IMR-90 (cell line): ENCODE data around the gene PARD3. TPM values are rescaled to one million over a fixed set of nuclear protein-coding genes. Genes with fewer than 3 reads are reported as not detected.

Experiments used
- ATAC-seq: fragments of 200-7000 bp; cut with Tn5 transposase; 2 replicates; pipeline ENCODE4 v1.9.1; 2020; ENCODE audit warnings: low read depth, mild to moderate bottlenecking, moderate library complexity
- BruUV-seq: library from RNA; stranded (reverse); fragments of 400-500 nt; replicated peaks from 2 replicates; lab custom pipeline; 2021; lab: Mats Ljungman, UMichigan
- CTCF ChIA-PET: fragments of 300-600 bp; formaldehyde crosslinking; extraction: SDS; loops from one replicate; lab custom pipeline; 2021; ENCODE audit warnings: antibody characterized with exemption; lab: Yijun Ruan, JAX
- POLR2A ChIA-PET: fragments of 300-600 bp; sonication (Branson Sonifier 250); formaldehyde crosslinking; loops from one replicate; lab custom pipeline; 2022; ENCODE audit warnings: antibody characterized with exemption; ENCODE audit not compliant: unreplicated experiment; lab: Charles Lee
- DNase-seq: peaks from one replicate; pipeline ENCODE4 v3.0.0; 2013
- H2AFZ ChIP-seq: replicated peaks from 2 replicates; pipeline ENCODE3; 2013; ENCODE audit warnings: low read length, mild to moderate bottlenecking; ENCODE audit not compliant: poor library complexity
- H2AK5ac ChIP-seq: 2 replicates; pipeline ENCODE4 v1.6.1; 2013; ENCODE audit warnings: low read depth, low read length, inconsistent platforms
- H2AK9ac ChIP-seq: replicated peaks from 2 replicates; pipeline ENCODE3; 2013; ENCODE audit warnings: mild to moderate bottlenecking, low read depth, low read length, moderate library complexity; ENCODE audit not compliant: poor library complexity
- H2BK120ac ChIP-seq: 2 replicates; pipeline ENCODE4 v1.6.1; 2013; ENCODE audit warnings: low read depth, low read length, inconsistent platforms
- H2BK15ac ChIP-seq: 3 replicates; pipeline ENCODE4 v1.6.1; 2013; ENCODE audit warnings: low read depth, low read length, inconsistent platforms
- H2BK20ac ChIP-seq: 2 replicates; pipeline ENCODE4 v1.6.1; 2013; ENCODE audit warnings: low read depth, mild to moderate bottlenecking, inconsistent platforms, low read length, moderate library complexity
- H2BK5ac ChIP-seq: 2 replicates; pipeline ENCODE4 v1.6.1; 2013; ENCODE audit warnings: mild to moderate bottlenecking, low read depth, low read length, inconsistent platforms; ENCODE audit not compliant: poor library complexity, severe bottlenecking
- H3K14ac ChIP-seq: replicated peaks from 2 replicates; pipeline ENCODE4 v1.6.1; 2013; ENCODE audit warnings: low read depth, low read length, inconsistent platforms
- H3K18ac ChIP-seq: 2 replicates; pipeline ENCODE4 v1.6.1; 2013; ENCODE audit warnings: low read depth, low read length, control low read depth
- H3K23ac ChIP-seq: 2 replicates; pipeline ENCODE4 v1.6.1; 2013; ENCODE audit warnings: low read depth, low read length, inconsistent platforms
- H3K27ac ChIP-seq: 2 replicates; pipeline ENCODE4 v1.5.1; 2013; ENCODE audit warnings: mild to moderate bottlenecking, control low read depth, low read length; ENCODE audit not compliant: insufficient read depth
- H3K27me3 ChIP-seq: 2 replicates; pipeline ENCODE4 v1.6.1; 2013; ENCODE audit warnings: low read length; ENCODE audit not compliant: control insufficient read depth, insufficient read depth
- H3K36me3 ChIP-seq: 2 replicates; pipeline ENCODE4 v1.6.1; 2013; ENCODE audit warnings: low read length, mixed read lengths; ENCODE audit not compliant: control insufficient read depth, insufficient read depth
- H3K4ac ChIP-seq: 2 replicates; pipeline ENCODE4 v1.6.1; 2013; ENCODE audit warnings: low read depth, low read length, inconsistent platforms
- H3K4me1 ChIP-seq: 2 replicates; pipeline ENCODE4 v1.6.1; 2013; ENCODE audit warnings: low read length, mixed read lengths; ENCODE audit not compliant: control insufficient read depth, insufficient read depth
- H3K4me2 ChIP-seq: 2 replicates; pipeline ENCODE4 v1.6.1; 2013; ENCODE audit warnings: low read depth, mild to moderate bottlenecking, control low read depth, low read length, moderate library complexity
- H3K4me3 ChIP-seq: 2 replicates; pipeline ENCODE4 v1.5.1; 2013; ENCODE audit warnings: low read depth, mild to moderate bottlenecking, control low read depth, low read length, moderate library complexity; ENCODE audit not compliant: insufficient read depth
- H3K56ac ChIP-seq: 2 replicates; pipeline ENCODE4 v1.6.1; 2013; ENCODE audit warnings: low read length, inconsistent platforms; ENCODE audit not compliant: insufficient read depth; ENCODE audit errors: extremely low read depth
- H3K79me1 ChIP-seq, 2 experiments: 2 replicates each; pipeline ENCODE4 v1.6.1; 2013; ENCODE audit warnings: low read length in 2 of 2, inconsistent platforms in 1 of 2, low read depth in 1 of 2
- H3K9ac ChIP-seq: 2 replicates; pipeline ENCODE4 v1.6.1; 2013; ENCODE audit warnings: low read depth, low read length, control low read depth
- H3K9me1 ChIP-seq: 2 replicates; pipeline ENCODE4 v1.6.1; 2013; ENCODE audit warnings: low read length, inconsistent platforms; ENCODE audit not compliant: insufficient read depth
- H3K9me3 ChIP-seq: 2 replicates; pipeline ENCODE4 v1.6.1; 2013; ENCODE audit warnings: low read length; ENCODE audit not compliant: control insufficient read depth, insufficient read depth
- H4K20me1 ChIP-seq: 2 replicates; pipeline ENCODE4 v1.6.1; 2013; ENCODE audit warnings: low read length, inconsistent platforms; ENCODE audit not compliant: insufficient read depth
- H4K5ac ChIP-seq: 2 replicates; pipeline ENCODE4 v1.6.1; 2013; ENCODE audit warnings: mild to moderate bottlenecking, low read depth, low read length, control low read depth
- H4K8ac ChIP-seq, 2 experiments: 2 replicates each; pipeline ENCODE4 v1.6.1; 2013; ENCODE audit warnings: low read depth in 2 of 2, low read length in 2 of 2, control low read depth in 1 of 2, inconsistent platforms in 1 of 2
- H4K91ac ChIP-seq: 2 replicates; pipeline ENCODE4 v1.6.1; 2013; ENCODE audit warnings: low read depth, low read length, inconsistent platforms; ENCODE audit not compliant: insufficient read depth
- BHLHE40 ChIP-seq: fragments of 150-350 bp; IDR thresholded peaks from 2 replicates; pipeline ENCODE4 v1.6.1; 2016; ENCODE audit warnings: mild to moderate bottlenecking, low read depth, low read length
- CEBPB ChIP-seq: IDR thresholded peaks from 2 replicates; pipeline ENCODE4 v1.6.1; 2012; ENCODE audit warnings: low read depth, low read length, improper control_type of control experiment
- CHD1 ChIP-seq: IDR thresholded peaks from 2 replicates; pipeline ENCODE4 v1.6.1; 2012; ENCODE audit warnings: low read depth, low read length, improper control_type of control experiment
- CTCF ChIP-seq: conservative IDR thresholded peaks from 2 replicates; pipeline ENCODE4 v1.5.1; 2012; ENCODE audit warnings: mild to moderate bottlenecking, low read depth, low read length, improper control_type of control experiment
- ELK1 ChIP-seq: fragments of 150-350 bp; IDR thresholded peaks from 2 replicates; pipeline ENCODE4 v1.6.1; 2016; ENCODE audit warnings: low read depth, mild to moderate bottlenecking, low read length, moderate library complexity, borderline replicate concordance
- MAFK ChIP-seq: IDR thresholded peaks from 2 replicates; pipeline ENCODE4 v1.6.1; 2012; ENCODE audit warnings: low read depth, low read length, improper control_type of control experiment
- MAZ ChIP-seq: IDR thresholded peaks from 2 replicates; pipeline ENCODE4 v1.6.1; 2012; ENCODE audit warnings: low read depth, mild to moderate bottlenecking, low read length, improper control_type of control experiment, moderate library complexity, borderline replicate concordance
- POLR2A ChIP-seq: IDR thresholded peaks from 2 replicates; pipeline ENCODE4 v1.6.1; 2012; ENCODE audit warnings: mild to moderate bottlenecking, low read depth, low read length
- RAD21 ChIP-seq: IDR thresholded peaks from 2 replicates; pipeline ENCODE4 v1.6.1; 2012; ENCODE audit warnings: low read length, improper control_type of control experiment
- RCOR1 ChIP-seq: IDR thresholded peaks from 2 replicates; pipeline ENCODE4 v1.6.1; 2012; ENCODE audit warnings: mild to moderate bottlenecking, low read length, improper control_type of control experiment; ENCODE audit not compliant: insufficient replicate concordance
- RFX5 ChIP-seq: IDR thresholded peaks from 2 replicates; pipeline ENCODE4 v1.8.0; 2012; ENCODE audit warnings: low read depth, mild to moderate bottlenecking, low read length, moderate library complexity
- USF2 ChIP-seq: fragments of 150-350 bp; IDR thresholded peaks from 2 replicates; pipeline ENCODE4 v1.6.1; 2017; ENCODE audit warnings: mild to moderate bottlenecking, antibody characterized with exemption, low read length, low read depth
- WGBS, 2 experiments: methylation state at CpG; one replicate each; pipeline versions ENCODE4 v1.1.5 to v1.1.7; 2013; ENCODE audit warnings: missing lambda C conversion rate in 2 of 2; ENCODE audit not compliant: insufficient read length in 1 of 2; ENCODE audit errors: extremely low coverage in 2 of 2; 5-methylcytosine and 5-hydroxymethylcytosine counted together
- dilution Hi-C: fragments of 300-500 bp; cut with HindIII; formaldehyde crosslinking; loops from one replicate; pipeline ENCODE4 v1.14.3; 2018; ENCODE audit warnings: low sequenced_read_pairs; ENCODE audit not compliant: unreplicated experiment
- in situ Hi-C: fragments of 300-500 bp; cut with MboI; formaldehyde crosslinking; loops from 3 replicates; pipeline ENCODE4 v1.14.3; 2019; ENCODE audit warnings: low sequenced_read_pairs, inconsistent platforms, mixed read lengths
- intact Hi-C: fragments of 100-400 bp; cut with micrococcal nuclease; formaldehyde crosslinking; loops from 2 replicates; pipeline ENCODE4 v1.10.0; 2022
- polyA plus RNA-seq, 3 experiments: library from polyadenylated mRNA; depleted of rRNA; stranded (reverse); fragments of >200 nt; gene quantifications; 2 replicates each; pipeline ENCODE4 v1.2.3, GENCODE V29; 2012; ENCODE audit warnings: low replicate concordance in 1 of 3
- total RNA-seq: library from RNA; depleted of rRNA; stranded (reverse); fragments of >200 nt; gene quantifications from 2 replicates; pipeline ENCODE4 v1.2.3, GENCODE V29; 2012

Gene PARD3
- total and polyA plus RNA-seq, 2 of the 4 experiments (the other 2 are of a cell fraction): 14.6 to 37.5 TPM

GRCh38 chr10:34360984-34361383 lies 454.1 kb downstream of the PARD3 start:
- TF ChIP-seq CHD1 (no peak), RFX5 (no peak), CTCF (no peak), RAD21 (no peak), RCOR1 (no peak), ELK1 (no peak), CEBPB (no peak), MAFK (no peak), MAZ (no peak), USF2 (no peak), BHLHE40 (no peak), POLR2A (no peak)
- in situ Hi-C loops (no loop called here), dilution Hi-C loops (no loop called here), intact Hi-C loops (no loop called here)
- Histone ChIP-seq H3K4me1 (no peaks in the 10 kb centered on the region), H2BK15ac (peak overlapping the region; percentile 26; the same call in 1 of the 3 replicates), H3K27me3 (no peaks in the 10 kb centered on the region), H2BK20ac (no peak overlapping the region), H3K27ac (no peak overlapping the region), H3K18ac (no peak overlapping the region), H3K9me1 (no peaks in the 10 kb centered on the region), H2AFZ (no peak overlapping the region), H4K5ac (no peak overlapping the region), H4K8ac (no peak overlapping the region), H2BK120ac (no peak overlapping the region), H3K9ac (no peak overlapping the region), H3K4me2 (no peak overlapping the region), H3K36me3 (peaks cover 5% of the 10 kb centered on the region), H3K14ac (0 out of 2 replicates have a peak overlapping the region, but pooled peaks have one; percentile 41), H4K91ac (peak overlapping the region; percentile 11; the same call in 1 of the 2 replicates), H3K56ac (no peak overlapping the region), H2AK5ac (no peak overlapping the region), H2BK5ac (no peak overlapping the region), H3K9me3 (no peaks in the 10 kb centered on the region), H2AK9ac (no peak overlapping the region), H3K23ac (no peak overlapping the region), H3K4me3 (no peak overlapping the region), H3K4ac (0 out of 2 replicates have a peak overlapping the region, but pooled peaks have one; percentile 24), H4K20me1 (no peaks in the 10 kb centered on the region), H3K79me1 (no peaks in the 10 kb centered on the region)
- DNase-seq (no peak), ATAC-seq (no peak; the same call in 1 of the 2 replicates)
- no CpG with 5 or more reads among the region's 3 CpGs for WGBS, 2 experiments
- POLR2A ChIA-PET: no interaction called here
- CTCF ChIA-PET: interaction anchor here (0.6 kb wide), 1 partner anchor 1598 kb away, joined by 3 read pairs; no protein-coding TSS in a partner anchor
- no TSS peak for BruUV-seq
